NCI-H460 (cell line): ENCODE results near the gene DPYD. TPM values are rescaled to one million over a fixed set of nuclear protein-coding genes. Genes with fewer than 3 reads are reported as not detected.
"Not testable (repeated sequence)": the region's sequence is repeated elsewhere in the genome, so short reads cannot be mapped to it uniquely, and the experiment has no call there.

Experiments
- DNase-seq: peaks from one replicate; pipeline ENCODE4 v3.0.0-alpha.2; 2016; ENCODE audit warnings: low read depth; ENCODE audit errors: extremely low read depth
- total RNA-seq: library from RNA; depleted of rRNA; stranded (reverse); fragments of >200 nt; shearing (Covaris generic); gene quantifications from 2 replicates; pipeline ENCODE4 v1.2.3, GENCODE V29; 2014

DPYD gene
- total RNA-seq, 1 experiment from 2014 or later: 7.9 TPM

DNA sequence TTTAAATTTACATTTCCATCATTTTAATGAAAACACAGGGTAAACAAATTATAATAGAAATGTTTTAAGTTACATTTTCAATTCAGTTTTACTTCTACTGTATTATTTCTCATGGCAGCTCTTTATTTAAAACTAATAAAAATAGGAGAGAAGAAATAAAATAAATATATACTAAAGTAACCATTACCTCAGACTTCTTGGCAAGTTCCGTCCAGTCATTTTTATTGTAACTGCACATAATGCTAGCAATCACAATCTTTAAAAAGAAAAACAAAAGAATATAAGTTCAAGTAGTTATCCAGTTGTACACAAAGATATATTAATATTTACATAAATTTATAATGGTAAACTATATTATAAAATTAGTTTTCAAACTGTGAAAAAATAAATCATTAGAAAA is 538.6 kb downstream of the DPYD start:
- no peak for DNase-seq

DNA sequence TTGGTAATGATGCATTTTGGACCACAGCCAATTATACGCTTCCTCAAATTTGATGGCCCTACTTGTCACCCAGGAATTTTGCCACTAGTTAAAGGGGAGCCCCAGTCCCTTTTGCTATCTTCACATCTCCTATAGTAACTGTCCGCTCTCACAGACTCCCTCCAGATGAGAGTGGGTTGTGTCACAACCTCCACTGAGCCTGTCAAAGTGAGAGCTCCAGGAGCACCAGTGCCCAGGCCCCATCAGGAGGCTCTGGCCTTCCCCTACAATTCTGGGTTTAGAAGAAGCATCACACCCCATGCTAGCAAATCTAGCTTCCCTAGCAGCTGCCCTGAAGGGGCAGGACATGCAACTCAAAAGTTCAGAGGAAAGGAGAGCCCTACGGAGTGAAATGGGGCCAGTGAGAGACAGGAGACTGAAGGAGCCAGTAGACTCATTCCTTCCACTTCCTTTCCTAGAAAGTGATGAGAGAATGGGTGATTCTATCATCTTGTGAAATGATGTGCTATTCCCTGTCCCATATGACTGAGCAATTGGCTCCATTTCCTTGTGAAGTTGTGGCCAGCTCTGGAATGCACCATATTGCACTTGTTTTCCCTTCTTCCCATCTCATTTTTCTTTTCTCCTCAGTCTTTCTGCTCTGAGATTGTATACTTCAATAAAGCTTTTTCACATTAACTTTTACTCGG is 541.3 kb downstream of the DPYD start:
- DNase-seq: no peak

DNA sequence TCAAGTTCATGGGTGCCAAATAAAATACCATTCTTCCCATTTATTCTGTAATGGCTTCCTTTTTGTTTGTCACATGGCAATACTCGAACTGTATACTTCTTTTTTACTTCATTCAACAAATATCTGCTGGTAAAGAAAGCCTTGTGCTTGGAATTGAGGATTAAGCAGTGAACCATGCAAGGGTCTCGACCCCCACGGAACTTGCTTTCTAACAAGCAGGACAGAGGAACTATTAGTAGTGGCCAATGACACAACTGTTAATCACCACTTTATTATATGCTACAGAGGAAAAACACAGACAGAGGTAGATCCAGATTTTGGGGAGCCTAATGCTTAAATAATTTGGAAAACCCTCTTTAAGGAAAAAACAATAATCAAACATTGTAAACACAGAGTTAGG is 542.2 kb downstream of the DPYD start:
- no peak for DNase-seq

DNA sequence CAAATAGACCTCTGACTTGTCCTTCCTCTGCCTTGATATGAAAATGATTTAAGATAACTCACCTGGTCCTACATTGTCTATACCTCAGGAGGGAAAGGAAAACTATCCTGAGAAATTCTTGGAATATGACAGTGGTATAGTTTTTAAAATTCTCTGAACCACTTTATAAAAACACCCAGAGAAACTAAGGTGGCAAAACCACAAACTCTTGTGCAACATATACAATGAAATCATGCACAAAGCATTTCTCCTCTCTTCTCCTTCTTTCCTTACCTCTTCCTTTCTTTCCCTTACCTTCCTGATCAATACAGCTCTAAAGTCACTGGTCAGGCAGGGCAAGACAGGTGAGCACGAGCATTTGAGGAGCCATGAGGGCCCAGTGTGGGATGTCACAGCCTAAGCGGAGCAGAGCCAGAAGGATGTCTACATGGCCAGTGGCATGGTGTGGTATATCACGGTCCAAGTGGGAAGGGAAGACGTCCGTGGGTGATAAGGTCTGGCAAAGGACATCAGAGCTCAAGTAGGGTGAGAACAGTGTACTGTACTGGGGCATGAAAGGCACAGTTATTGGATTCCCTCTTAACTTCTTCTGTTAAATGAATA is 543.3 kb downstream of the DPYD start:
- no peak for DNase-seq

DNA sequence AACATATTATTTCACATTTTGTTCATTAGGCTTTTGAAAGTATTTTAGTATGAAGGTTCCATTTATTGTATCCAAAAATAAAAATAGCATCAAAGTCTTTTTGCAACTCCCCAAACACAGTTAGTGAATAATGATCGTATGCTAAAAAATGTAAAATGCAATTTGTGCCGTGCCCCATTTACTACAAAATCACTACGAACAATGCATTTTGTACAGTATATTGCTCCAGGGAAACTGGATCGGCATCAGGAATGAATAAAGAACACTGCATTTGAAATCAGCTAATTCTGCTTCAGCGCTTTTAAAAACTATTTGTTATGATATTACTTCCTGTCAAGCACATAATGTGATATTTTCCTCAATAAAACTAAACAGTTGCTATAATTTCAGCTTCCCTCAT is 547.8 kb downstream of the DPYD start:
- DNase-seq: no peak

DNA sequence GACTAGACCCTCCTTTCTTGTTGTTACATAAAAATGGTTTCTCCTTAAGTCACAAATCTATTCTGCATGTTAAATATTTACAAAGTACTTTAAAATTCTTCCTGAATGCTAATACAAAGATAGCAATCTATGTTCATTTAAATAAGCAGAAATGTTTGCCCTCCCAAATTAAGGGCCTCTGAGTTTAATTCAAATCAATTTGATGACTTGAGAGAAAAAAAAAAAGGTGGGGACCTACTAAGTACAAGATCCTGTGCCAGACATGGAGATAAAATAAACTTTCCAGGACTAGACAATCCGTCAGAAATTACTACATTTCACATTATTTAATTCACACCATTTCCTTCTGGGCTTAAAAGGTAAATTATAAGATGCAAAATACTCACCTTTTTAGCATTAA is 548.3 kb downstream of the DPYD start:
- DNase-seq: no peak

DNA sequence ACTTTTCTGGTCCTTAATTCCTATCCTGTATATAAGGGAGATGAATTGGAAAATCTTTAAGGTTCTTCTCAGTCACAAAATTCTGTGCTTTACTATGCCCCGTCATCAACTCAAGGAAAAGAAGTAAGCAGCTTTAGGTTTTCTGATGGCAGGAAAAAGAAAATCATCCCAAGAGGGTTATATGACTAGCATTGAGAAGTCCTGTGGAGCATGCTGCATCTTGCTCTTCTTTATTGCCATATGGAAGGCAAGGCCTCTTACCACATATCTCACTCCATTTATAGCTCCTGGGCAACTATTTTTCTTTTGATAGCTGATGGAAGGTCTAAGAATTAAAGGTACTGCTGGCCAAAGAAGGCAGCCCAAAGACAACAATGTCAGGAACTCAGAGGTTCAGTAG is 552.5 kb downstream of the DPYD start:
- no peak for DNase-seq

DNA sequence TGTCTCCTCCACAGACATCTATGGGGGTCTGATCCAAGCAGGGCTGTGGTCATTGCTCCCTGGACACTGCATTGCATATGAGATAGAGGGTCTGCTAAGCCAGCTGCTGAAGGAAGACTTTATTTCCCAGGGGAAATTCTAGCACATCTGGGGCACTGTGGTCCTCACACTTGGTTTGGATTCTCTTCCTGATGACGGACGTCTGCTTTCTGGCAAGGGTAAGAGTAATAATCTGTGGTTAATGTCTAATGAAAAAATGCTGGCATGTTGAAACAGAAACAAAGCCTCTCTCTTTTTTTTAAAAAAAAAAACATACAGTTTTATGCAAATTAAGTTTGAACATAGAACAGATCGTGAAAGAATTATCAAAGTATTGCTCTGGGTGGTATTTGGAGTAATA is 553.9 kb downstream of the DPYD start:
- no peak for DNase-seq

DNA sequence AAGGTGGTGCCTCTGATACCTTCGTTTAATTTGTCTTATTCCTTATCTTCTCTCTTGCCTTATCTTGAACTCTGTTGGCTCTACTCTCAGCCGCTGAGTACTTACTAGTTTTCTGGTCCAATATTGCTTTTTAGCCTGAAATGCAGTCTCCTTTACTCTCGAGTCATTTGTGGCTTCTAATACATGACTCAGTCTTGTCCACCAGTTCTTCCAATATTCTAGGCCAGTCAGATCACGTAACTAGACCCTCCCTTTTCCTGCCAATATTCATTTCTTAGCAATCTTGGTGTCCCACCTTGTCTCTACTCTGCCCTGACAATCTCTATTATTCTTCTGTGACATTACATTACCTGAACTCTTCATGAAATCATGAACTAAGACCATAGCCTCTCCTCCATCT is 555.8 kb downstream of the DPYD start:
- DNase-seq: no peak

DNA sequence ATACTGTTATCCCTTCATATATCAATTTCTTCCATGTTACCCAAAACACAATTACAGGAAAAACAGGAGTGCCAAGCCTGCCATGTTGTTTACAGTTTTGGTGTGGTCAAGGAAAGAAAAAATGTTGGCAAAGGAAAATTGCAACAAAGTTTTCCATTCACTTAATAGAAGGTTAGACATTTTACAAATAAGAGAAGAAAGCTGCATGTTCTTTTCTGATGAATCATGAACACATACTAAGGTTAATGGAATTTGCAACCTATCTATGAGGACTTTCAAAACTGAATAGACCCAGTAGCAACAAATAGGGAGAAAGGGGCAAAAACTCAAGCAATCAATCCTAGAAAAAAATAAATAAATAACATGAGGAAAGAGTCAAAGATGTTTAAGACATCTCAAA is 556.7 kb downstream of the DPYD start:
- no peak for DNase-seq

DNA sequence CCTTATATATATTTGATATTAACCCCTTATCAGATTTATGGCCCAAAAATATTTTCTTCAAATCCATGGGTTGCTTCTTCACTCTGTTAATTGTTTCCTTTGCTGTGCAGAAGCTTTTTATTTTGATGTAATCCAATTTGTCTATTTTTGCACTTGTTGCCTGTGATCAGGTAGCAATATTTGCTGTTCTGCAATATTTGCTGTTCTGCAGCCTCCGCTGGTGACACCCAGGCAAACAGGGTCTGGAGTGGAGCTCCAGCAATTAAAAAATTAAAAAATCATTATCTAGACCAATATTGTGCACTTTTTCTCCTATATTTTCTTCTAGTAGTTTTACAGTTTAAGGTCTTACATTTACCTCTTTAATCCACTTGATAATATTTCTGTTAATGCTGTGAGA is 564.5 kb downstream of the DPYD start:
- no peak for DNase-seq

DNA sequence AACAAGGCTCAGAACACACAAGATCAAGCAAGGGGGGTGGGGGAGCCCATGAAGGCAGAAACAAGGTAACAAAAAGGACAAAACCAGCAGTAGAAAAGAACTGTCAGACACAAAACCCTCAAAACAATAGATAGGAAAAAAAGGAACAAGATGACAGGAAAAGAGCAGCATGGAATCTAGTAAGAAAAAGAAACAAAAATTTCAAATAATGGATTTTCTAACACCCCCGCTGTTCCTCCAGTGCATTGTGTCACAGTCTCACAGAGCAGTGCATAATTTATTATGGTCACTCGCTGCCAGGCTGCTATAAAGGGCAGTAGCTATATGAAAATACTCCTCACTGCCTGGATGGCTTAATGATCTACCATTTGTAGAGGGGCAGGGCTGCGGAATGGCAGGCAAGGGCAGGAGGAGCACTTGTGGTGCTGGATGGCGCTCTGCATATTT is 567.9 kb downstream of the DPYD start:
- DNase-seq: no peak

DNA sequence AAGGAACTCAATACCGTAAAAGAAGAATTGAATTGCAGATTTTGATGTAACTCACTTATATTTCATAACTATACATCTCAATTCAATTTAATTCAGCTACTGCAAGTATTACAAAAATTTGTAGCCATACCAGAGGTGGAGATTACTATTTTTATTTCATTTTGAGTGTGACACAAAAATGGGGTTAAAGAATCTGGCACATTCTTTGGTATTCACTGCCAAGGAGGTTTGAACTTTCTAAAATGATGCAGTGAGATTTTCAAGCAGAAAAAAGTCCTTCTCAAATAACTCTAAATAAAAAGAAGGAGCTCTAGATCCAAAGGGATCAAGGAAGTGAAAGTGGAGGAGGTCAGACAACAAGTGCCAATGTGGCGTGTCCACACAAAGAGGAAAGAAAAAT is 569.0 kb downstream of the DPYD start:
- DNase-seq: no peak

DNA sequence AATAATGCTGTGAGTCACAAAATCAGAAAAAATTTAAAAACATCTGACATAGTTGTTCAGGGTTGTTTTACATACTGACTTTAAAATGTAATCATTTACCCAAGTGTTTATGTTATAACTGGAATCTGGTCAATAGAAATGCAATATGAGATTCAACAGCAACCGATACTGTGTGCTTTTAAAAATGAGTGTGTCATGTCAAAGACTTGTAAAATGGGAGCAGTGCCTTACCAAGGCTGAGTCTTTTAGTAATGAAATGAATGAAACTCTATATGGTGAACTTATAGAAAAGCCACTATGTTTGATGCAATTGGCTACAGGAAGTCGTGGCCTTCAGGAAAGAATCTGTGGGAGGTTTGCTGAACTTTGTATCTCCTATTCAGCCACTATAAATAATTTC is 570.2 kb downstream of the DPYD start:
- DNase-seq: no peak

DNA sequence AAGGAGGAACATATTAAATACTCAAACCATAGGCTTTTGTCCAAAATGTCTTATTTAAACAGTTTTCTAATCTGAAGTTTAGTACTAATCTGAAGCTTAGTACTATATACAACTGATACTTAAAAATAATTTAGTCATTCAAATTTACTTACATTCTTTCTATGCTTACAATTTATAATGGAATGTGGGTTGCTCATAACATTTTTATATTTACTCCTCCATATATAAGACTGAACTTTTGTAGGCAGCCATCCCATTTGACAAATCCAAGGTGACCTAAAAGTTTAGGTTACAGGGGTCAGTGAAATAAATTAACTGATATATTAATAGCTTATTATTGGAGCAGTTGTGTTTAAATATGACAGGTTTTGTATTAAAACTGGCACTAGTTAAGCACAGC is 570.6 kb downstream of the DPYD start:
- no peak for DNase-seq

DNA sequence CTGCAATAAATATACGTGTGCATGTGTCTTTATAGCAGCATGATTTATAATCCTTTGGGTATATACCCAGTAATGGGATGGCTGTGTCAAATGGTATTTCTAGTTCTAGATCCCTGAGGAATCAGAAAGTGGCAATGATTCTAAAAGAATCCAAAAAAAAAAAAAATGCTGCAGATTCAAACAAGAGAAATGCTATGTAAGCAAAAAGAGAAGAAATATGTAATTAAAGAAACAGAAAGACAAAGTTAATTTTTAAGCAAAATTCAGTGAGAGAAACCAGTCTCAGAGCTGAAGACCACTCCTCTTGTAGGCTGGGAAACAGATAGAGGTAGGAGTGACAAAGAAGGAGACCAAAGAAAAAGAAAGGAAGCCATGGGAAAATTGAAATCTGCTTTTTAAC is 571.0 kb downstream of the DPYD start:
- DNase-seq: not testable (repeated sequence)

DNA sequence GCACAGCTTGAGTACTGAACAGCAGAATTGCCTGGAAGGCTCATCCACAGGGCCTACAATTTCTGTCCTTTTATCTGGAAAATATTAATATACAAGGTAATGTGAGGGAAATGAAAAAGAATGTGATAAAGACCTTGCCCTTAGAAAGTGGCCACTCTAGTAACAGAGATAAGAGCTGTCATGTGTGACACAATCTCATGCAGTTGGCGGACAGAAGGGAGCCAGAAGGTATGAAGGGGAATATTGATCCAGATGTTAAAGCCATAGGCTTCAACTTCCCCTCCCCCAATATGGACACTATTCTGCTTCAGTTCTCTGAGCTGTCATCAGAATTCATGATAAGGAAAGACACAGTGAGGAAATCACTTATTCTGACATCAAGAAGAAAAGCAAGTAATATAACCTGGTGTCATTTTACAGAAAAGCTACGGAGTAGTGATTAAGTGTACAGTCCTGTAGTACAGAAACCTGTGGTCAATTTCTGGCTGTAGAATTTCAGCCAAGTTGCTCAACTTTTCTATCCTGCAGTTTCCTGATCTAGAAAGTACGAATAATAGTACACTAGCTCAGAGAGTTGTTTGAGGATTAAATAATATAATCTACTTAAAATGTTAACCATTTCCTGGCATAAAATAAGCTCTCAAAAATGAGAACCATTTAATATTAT is 572.1 kb downstream of the DPYD start:
- DNase-seq: no peak

DNA sequence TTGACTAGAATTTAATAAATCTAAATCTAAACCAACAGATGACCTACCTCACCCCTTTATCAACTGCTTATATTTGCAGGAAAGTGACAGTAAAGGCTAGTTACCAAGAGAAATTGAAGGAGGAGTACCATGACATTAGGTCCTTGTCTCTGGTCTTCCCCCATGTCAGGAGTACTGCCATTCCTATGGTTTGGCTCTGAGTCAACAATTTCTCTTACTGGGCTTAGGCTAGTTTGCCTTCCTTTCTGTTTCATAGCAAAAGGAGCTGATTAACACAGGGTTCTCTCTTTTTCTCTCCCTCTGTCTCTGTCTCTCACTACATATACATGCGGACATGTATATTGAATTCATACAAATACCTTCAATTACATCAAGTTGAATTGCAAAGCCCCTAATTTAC is 579.9 kb downstream of the DPYD start:
- no peak for DNase-seq

DNA sequence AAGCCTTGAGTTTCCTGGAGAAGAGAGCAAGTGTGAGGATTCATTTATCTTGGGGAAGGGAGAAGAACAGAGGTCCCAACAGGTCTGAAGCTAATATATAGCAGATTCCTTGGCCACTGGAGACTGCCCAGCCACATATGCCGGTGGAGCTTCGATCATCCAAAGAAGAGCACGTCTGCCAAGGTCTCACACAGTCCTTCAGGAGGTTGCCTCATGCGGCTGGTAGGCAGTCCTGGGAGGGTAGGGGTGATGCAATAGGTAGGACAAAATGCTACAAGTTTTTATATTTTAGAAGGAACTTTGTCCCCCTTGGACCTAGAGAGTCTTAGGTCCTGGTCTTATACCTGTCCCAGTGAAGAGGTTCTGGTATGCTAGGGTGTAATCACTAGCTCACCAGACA is 582.5 kb downstream of the DPYD start:
- DNase-seq: no peak

DNA sequence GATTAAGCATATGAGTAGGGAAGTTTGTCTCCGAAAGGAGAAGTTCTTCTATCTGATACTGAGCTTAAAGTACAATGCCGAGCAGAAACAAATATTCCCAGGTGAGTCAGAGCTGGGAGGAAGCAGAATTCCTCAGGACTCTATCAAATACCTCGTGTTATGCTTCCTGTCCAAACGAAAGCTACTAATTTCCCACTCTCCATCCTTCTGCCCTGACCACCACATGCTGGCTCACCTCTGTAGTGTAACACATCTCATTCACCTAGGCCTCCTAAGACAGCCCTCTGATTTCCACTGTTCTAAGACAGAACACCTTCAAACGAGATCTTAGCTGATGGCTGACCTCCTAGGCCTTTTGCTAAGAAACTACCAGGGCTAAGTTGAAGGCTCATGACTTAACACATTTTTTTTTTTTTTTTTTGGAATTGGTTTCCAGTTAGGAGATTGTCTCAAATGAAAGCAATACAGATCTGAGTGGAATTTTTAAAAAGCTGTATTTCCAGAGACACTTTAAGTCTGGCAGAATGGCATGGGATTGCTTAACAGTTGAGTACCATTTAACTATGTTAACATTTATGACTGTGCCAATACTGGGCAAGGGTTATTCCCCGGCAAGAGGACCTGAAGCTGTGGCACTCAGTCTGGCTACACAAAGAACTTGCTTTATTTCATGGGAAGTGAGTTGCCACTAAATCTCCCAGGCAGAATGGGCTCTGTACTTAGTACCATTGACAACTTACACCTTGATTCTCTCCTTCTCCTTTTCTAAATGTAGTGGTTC is 583.4 kb downstream of the DPYD start:
- no peak for DNase-seq

DNA sequence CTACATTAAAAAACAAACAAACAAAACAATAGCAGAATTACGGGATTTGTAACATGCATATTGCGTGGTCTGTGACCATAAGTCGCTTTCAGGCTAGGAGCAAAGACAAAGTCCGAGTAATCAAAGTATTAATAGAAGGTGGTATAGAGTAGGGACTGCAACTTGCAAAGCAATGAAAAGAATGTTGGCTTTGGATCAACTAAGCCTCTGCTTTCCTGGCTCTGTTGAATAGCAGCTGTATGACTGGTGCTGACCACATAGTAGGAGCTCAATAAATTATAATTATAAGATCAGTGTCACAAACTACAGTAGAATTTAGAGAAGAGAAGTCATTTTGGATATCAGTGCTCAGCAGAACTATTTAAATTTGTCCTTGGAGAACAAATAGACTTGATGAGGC is 586.4 kb downstream of the DPYD start:
- DNase-seq: no peak

DNA sequence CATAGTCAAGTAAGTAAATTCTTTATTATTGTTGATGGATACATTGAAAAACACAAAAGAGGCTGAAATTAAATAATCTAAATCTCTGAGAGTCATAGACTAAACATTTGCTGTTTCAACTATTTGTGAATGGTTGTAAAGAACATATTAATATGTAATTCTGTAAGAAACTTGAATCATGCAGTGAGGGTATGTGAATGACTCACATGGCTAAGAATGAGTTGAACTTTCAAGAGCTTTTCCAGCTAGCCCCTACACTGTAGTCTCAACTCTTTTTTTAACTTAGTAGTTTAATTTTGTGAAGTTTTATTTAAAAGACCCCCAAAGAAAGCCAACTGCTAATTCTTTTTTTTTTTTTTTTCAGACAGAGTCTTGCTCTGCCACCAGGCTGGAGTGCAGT is 588.1 kb downstream of the DPYD start:
- no peak for DNase-seq
